ENCODE measurements around the gene BAZ2B. TPM values are rescaled to one million over a fixed set of nuclear protein-coding genes. Genes with fewer than 3 reads are reported as not detected.
"Not testable (repeated sequence)": the region's sequence is repeated elsewhere in the genome, so short reads cannot be mapped to it uniquely, and the experiment has no call there.

Gene BAZ2B
- total RNA-seq, 1 donor from 2014 or later = 226 TPM

GRCh38 chr2:159546039-159546438 is 70.3 kb downstream of the BAZ2B start:
- Mint-ChIP-seq H3K4me3 (ENCODE audit: unreplicated experiment) (no peak overlapping the region), H3K36me3 (ENCODE audit: unreplicated experiment) (peaks cover 7% of the 10 kb centered on the region), H3K27ac (ENCODE audit: unreplicated experiment) (no peak overlapping the region), H3K27me3 (ENCODE audit: unreplicated experiment) (peaks cover 2% of the 10 kb centered on the region), H3K4me1 (ENCODE audit: low read depth, unreplicated experiment) (no peaks in the 10 kb centered on the region), H3K9me3 (ENCODE audit: unreplicated experiment) (no peaks in the 10 kb centered on the region)
- DNase-seq = no peak
- TF ChIP-seq CTCF (IDR thresholded peaks at IDR 0.05; ENCODE audit: partially characterized antibody, unreplicated experiment) = no peak

GRCh38 chr2:159545085-159545484 is 71.3 kb downstream of the BAZ2B start:
- Mint-ChIP-seq H3K36me3 (ENCODE audit: unreplicated experiment) (peaks cover 7% of the 10 kb centered on the region), H3K4me1 (ENCODE audit: low read depth, unreplicated experiment) (no peaks in the 10 kb centered on the region), H3K27ac (ENCODE audit: unreplicated experiment) (no peak overlapping the region), H3K4me3 (ENCODE audit: unreplicated experiment) (no peak overlapping the region), H3K9me3 (ENCODE audit: unreplicated experiment) (no peaks in the 10 kb centered on the region), H3K27me3 (ENCODE audit: unreplicated experiment) (peaks cover 2% of the 10 kb centered on the region)
- no peak for DNase-seq
- no peak for TF ChIP-seq CTCF (IDR thresholded peaks at IDR 0.05; ENCODE audit: partially characterized antibody, unreplicated experiment)

GRCh38 chr2:159542101-159542500 is 74.2 kb downstream of the BAZ2B start:
- TF ChIP-seq CTCF (IDR thresholded peaks at IDR 0.05; ENCODE audit: partially characterized antibody, unreplicated experiment) = no peak
- DNase-seq = no peak
- Mint-ChIP-seq H3K27me3 (ENCODE audit: unreplicated experiment) (no peaks in the 10 kb centered on the region), H3K4me1 (ENCODE audit: low read depth, unreplicated experiment) (no peaks in the 10 kb centered on the region), H3K9me3 (ENCODE audit: unreplicated experiment) (peaks cover 1% of the 10 kb centered on the region), H3K27ac (ENCODE audit: unreplicated experiment) (no peak overlapping the region), H3K4me3 (ENCODE audit: unreplicated experiment) (no peak overlapping the region), H3K36me3 (ENCODE audit: unreplicated experiment) (peaks cover 7% of the 10 kb centered on the region)

GRCh38 chr2:159539701-159540100 is 76.6 kb downstream of the BAZ2B start:
- DNase-seq = no peak
- no peak for TF ChIP-seq CTCF (IDR thresholded peaks at IDR 0.05; ENCODE audit: partially characterized antibody, unreplicated experiment)
- Mint-ChIP-seq H3K9me3 (ENCODE audit: unreplicated experiment) (peaks cover 1% of the 10 kb centered on the region), H3K27ac (ENCODE audit: unreplicated experiment) (no peak overlapping the region), H3K4me1 (ENCODE audit: low read depth, unreplicated experiment) (no peaks in the 10 kb centered on the region), H3K36me3 (ENCODE audit: unreplicated experiment) (peaks cover 7% of the 10 kb centered on the region), H3K27me3 (ENCODE audit: unreplicated experiment) (no peaks in the 10 kb centered on the region), H3K4me3 (ENCODE audit: unreplicated experiment) (no peak overlapping the region)

- H3K9me3 Mint-ChIP-seq (ENCODE audit: unreplicated experiment) = peaks cover 1% of the 10 kb centered on the region
- peaks cover 7% of the 10 kb centered on the region for H3K36me3 Mint-ChIP-seq (ENCODE audit: unreplicated experiment)
- H3K4me1 Mint-ChIP-seq (ENCODE audit: low read depth, unreplicated experiment) = no peaks in the 10 kb centered on the region
- no peak overlapping the region for H3K27ac Mint-ChIP-seq (ENCODE audit: unreplicated experiment)
- no peak overlapping the region for H3K4me3 Mint-ChIP-seq (ENCODE audit: unreplicated experiment)
- no peaks in the 10 kb centered on the region for H3K27me3 Mint-ChIP-seq (ENCODE audit: unreplicated experiment)
- TF ChIP-seq CTCF (IDR thresholded peaks at IDR 0.05; ENCODE audit: partially characterized antibody, unreplicated experiment) = no peak
- DNase-seq = no peak
These were observed 77.5 kb downstream of the BAZ2B start for GRCh38 chr2:159538801-159539200.

GRCh38 chr2:159535261-159535660 is 81.1 kb downstream of the BAZ2B start:
- H3K4me1 Mint-ChIP-seq (ENCODE audit: low read depth, unreplicated experiment); H3K27me3 Mint-ChIP-seq (ENCODE audit: unreplicated experiment); DNase-seq; H3K9me3 Mint-ChIP-seq (ENCODE audit: unreplicated experiment); H3K27ac Mint-ChIP-seq (ENCODE audit: unreplicated experiment); H3K36me3 Mint-ChIP-seq (ENCODE audit: unreplicated experiment); H3K4me3 Mint-ChIP-seq (ENCODE audit: unreplicated experiment): not testable (repeated sequence)
